Measurements from ENCODE around the gene MYL7. TPM values are rescaled to one million over a fixed set of nuclear protein-coding genes. Genes with fewer than 3 reads are reported as not detected.
"Not testable (repeated sequence)": the region's sequence is repeated elsewhere in the genome, so short reads cannot be mapped to it uniquely, and the experiment has no call there.

The MYL7 gene
- total RNA-seq, 1 experiment from 2014 or later, result not detected

GRCh38 chr7:44171901-44172300, 30.8 kb upstream of the MYL7 start:
- DNase-seq (ENCODE audit: low spot score), result not testable (repeated sequence)

GRCh38 chr7:44167920-44168319, 26.8 kb upstream of the MYL7 start:
- DNase-seq (ENCODE audit: low spot score), result no peak

- peak; percentile 94 for DNase-seq (ENCODE audit: low spot score)
These were observed 22.5 kb upstream of the MYL7 start for GRCh38 chr7:44163591-44163990.

- no peak for DNase-seq (ENCODE audit: low spot score)
These were observed 21.8 kb upstream of the MYL7 start for GRCh38 chr7:44162785-44163395.

GRCh38 chr7:44162179-44162578, 21.0 kb upstream of the MYL7 start:
- no peak for DNase-seq (ENCODE audit: low spot score)

GRCh38 chr7:44161371-44161770, 20.2 kb upstream of the MYL7 start:
- no peak for DNase-seq (ENCODE audit: low spot score)

- DNase-seq (ENCODE audit: low spot score), result no peak
These were observed 18.9 kb upstream of the MYL7 start for GRCh38 chr7:44159824-44160630.

- DNase-seq (ENCODE audit: low spot score), result no peak
These were observed 17.9 kb upstream of the MYL7 start for GRCh38 chr7:44158873-44159631.

GRCh38 chr7:44158096-44158872, 17.2 kb upstream of the MYL7 start:
- no peak for DNase-seq (ENCODE audit: low spot score)

GRCh38 chr7:44157116-44158080, 16.3 kb upstream of the MYL7 start:
- DNase-seq (ENCODE audit: low spot score), result no peak

GRCh38 chr7:44156453-44157010, 15.4 kb upstream of the MYL7 start:
- no peak for DNase-seq (ENCODE audit: low spot score)

GRCh38 chr7:44155191-44156185, 14.4 kb upstream of the MYL7 start:
- DNase-seq (ENCODE audit: low spot score), result no peak

- peak; percentile 67 for DNase-seq (ENCODE audit: low spot score)
These were observed 13.6 kb upstream of the MYL7 start for GRCh38 chr7:44154703-44155102.

GRCh38 chr7:44153948-44154335, 12.8 kb upstream of the MYL7 start:
- DNase-seq (ENCODE audit: low spot score), result no peak

- no peak for DNase-seq (ENCODE audit: low spot score)
These were observed 12.1 kb upstream of the MYL7 start for GRCh38 chr7:44152971-44153947.

GRCh38 chr7:44151956-44152355, 10.8 kb upstream of the MYL7 start:
- no peak for DNase-seq (ENCODE audit: low spot score)

- DNase-seq (ENCODE audit: low spot score), result no peak
These were observed 10.1 kb upstream of the MYL7 start for GRCh38 chr7:44150966-44151941.

All from A172 (cell line).